AG09309 (cell line): ENCODE data around the gene HIBADH.

Experiments
- DNase-seq: peaks from one replicate; pipeline ENCODE4 v3.0.0-alpha.2; 2010; ENCODE audit warnings: low read depth
- H3K4me3 ChIP-seq: 2 replicates; pipeline ENCODE4 v1.5.1; 2011; ENCODE audit warnings: mild to moderate bottlenecking, low read depth, low read length, moderate library complexity; ENCODE audit not compliant: control insufficient read depth
- CTCF ChIP-seq: IDR thresholded peaks from 2 replicates; pipeline ENCODE4 v1.5.1; 2011; ENCODE audit warnings: mild to moderate bottlenecking, low read depth, low read length, inconsistent platforms; ENCODE audit not compliant: insufficient read depth, control insufficient read depth; ENCODE audit errors: missing control alignments

The HIBADH gene

GRCh38 chr7:27487509-27487908, 175.2 kb downstream of the HIBADH start:
- no peak overlapping the region for H3K4me3 ChIP-seq
- no peak for DNase-seq
- no peak for TF ChIP-seq CTCF

GRCh38 chr7:27484451-27484850, 178.2 kb downstream of the HIBADH start:
- TF ChIP-seq CTCF, result no peak
- DNase-seq, result no peak
- no peak overlapping the region for H3K4me3 ChIP-seq

- H3K4me3 ChIP-seq, result no peak overlapping the region
- no peak for TF ChIP-seq CTCF
- DNase-seq, result no peak
Observed at GRCh38 chr7:27482219-27482618, 180.5 kb downstream of the HIBADH start.

GRCh38 chr7:27478556-27478955, 184.1 kb downstream of the HIBADH start:
- no peak for TF ChIP-seq CTCF
- DNase-seq, result no peak
- no peak overlapping the region for H3K4me3 ChIP-seq

- no peak for TF ChIP-seq CTCF
- DNase-seq, result no peak
- H3K4me3 ChIP-seq, result no peak overlapping the region
Observed at GRCh38 chr7:27478084-27478483, 184.6 kb downstream of the HIBADH start.

- no peak for TF ChIP-seq CTCF
- no peak overlapping the region for H3K4me3 ChIP-seq
- DNase-seq, result no peak
Observed at GRCh38 chr7:27476493-27476892, 186.2 kb downstream of the HIBADH start.
